ENCODE measurements around the gene PGS1. TPM values are rescaled to one million over a fixed set of nuclear protein-coding genes. Genes with fewer than 3 reads are reported as not detected.
A peak's percentile ranks its signal among the peaks of the same experiment; 100 is the strongest.

Gene PGS1
- total and polyA plus RNA-seq, 2 of the 8 experiments (the other 6 are each of a cell fraction or from before 2014, with no cell fraction given) = 46.7 to 60.0 TPM

DNA sequence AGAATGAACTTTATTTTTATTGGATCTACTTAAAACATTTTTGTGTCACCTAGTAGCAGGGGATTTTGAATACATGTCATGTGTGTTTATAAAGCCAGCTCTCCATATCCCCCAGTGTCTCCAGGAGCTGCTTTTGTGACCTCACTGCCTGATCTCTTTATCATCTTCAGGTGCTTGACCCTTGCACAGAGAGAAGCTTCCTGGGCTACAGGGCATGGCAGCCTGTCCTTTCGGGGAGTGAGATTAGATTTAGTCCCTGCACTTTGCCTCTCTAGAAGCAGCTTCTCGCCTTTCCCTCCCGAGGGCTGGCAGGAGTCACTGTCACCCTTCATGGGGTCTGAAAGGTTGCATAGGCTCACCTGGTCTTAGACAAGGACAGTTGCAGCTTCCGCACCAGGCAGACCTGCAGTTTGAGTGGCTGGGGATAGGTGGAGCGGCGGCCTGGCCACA is 42.7 kb downstream of the PGS1 start:
- peak overlapping the region; percentile 65; the same call in 1 of the 2 replicates for H4K8ac ChIP-seq (ENCODE audit: extremely low read depth, insufficient read depth, low read length)
- no peak overlapping the region for H2BK120ac ChIP-seq (replicated peaks; ENCODE audit: low read depth, low read length)
- H3K4me2 ChIP-seq (ENCODE audit: insufficient read depth in 1 of 2, low read depth in 2 of 2, low read length in 2 of 2) = no peak overlapping the region
- H3K4me1 ChIP-seq (replicated peaks in 1 of 4; ENCODE audit: control insufficient read depth in 3 of 4, insufficient read depth in 4 of 4, low read length in 3 of 4) = peaks cover 0 to 7% (median 0%) of the 10 kb centered on the region in 4 experiments; a peak in 3 of 7 replicates
- no peak for FAIRE-seq
- H2BK20ac ChIP-seq (ENCODE audit: low read length) = no peak overlapping the region
- no peak overlapping the region for H3K14ac ChIP-seq (ENCODE audit: insufficient read length)
- H3K4ac ChIP-seq (replicated peaks; ENCODE audit: insufficient read length, low read depth, low read length) = no peak overlapping the region
- H3K79me1 ChIP-seq (ENCODE audit: low read depth, low read length) = peaks cover 4% of the 10 kb centered on the region
- no peak overlapping the region for H4K91ac ChIP-seq (replicated peaks; ENCODE audit: insufficient read length, low read length)
- no peaks in the 10 kb centered on the region for H3K27me3 ChIP-seq (replicated peaks in 1 of 4; ENCODE audit: control insufficient read depth in 3 of 4, extremely low read depth in 1 of 4, insufficient read depth in 3 of 4, low read length in 3 of 4)
- no peak for DNase-seq (ENCODE audit: low read depth in 1 of 2, low spot score in 2 of 2)
- no peak overlapping the region for H2BK15ac ChIP-seq (ENCODE audit: low read length)
- peaks cover 9 to 46% (median 26%) of the 10 kb centered on the region in 4 experiments; a peak in 7 of 8 replicates for H3K36me3 ChIP-seq (ENCODE audit: control insufficient read depth in 2 of 4, insufficient read depth in 4 of 4, low read length in 3 of 4)
- H2BK5ac ChIP-seq (ENCODE audit: low read depth, low read length) = peak overlapping the region; percentile 63; the same call in 1 of the 2 replicates
- H3K9ac ChIP-seq (replicated peaks in 1 of 4; ENCODE audit: extremely low read depth in 1 of 4, low read depth in 3 of 4, low read length in 3 of 4) = no peak overlapping the region
- H2BK12ac ChIP-seq (ENCODE audit: low read depth, low read length) = no peak overlapping the region
- no peak overlapping the region for H4K5ac ChIP-seq (ENCODE audit: insufficient read length, low read depth, low read length)
- 93% methylated on average over 6 of the region's 6 CpGs; no CpG with 5 or more reads in 1 of the 2 experiments for WGBS, 2 experiments (ENCODE audit: extremely low coverage in 1 of 2, insufficient coverage in 1 of 2, insufficient read length in 1 of 2, insufficient replicate concordance in 2 of 2, low coverage in 1 of 2, low lambda C conversion rate in 2 of 2, missing lambda C conversion rate in 1 of 2)
- peaks cover 7 to 10% of the 10 kb centered on the region in 2 experiments for H4K20me1 ChIP-seq (replicated peaks in 1 of 2; ENCODE audit: control insufficient read depth in 1 of 2, insufficient read depth in 2 of 2, low read length in 2 of 2)
- H3K79me2 ChIP-seq (ENCODE audit: control insufficient read depth in 1 of 2, insufficient read depth in 2 of 2, low read length in 2 of 2) = peaks cover 0 to 14% of the 10 kb centered on the region in 2 experiments; a peak in 2 of 4 replicates
- ChIA-PET CTCF (ENCODE audit: partially characterized antibody) (interaction anchor here (0.7 to 13.7 kb wide), 35 partner anchors 11 to 1765 kb away, joined by 3 to 257 read pairs (median 5); partner anchors contain the start of gene SOCS3), POLR2A (ENCODE audit: partially characterized antibody) (interaction anchor here (0.7 to 2.2 kb wide), 10 partner anchors 9 to 167 kb away, joined by 3 to 10 read pairs (median 4); no protein-coding TSS in a partner anchor)
- H3K27ac ChIP-seq (ENCODE audit: low read depth, low read length) = no peak overlapping the region
- no peak overlapping the region for H2AK5ac ChIP-seq (ENCODE audit: low read depth, low read length)
- TF ChIP-seq BCL11A (IDR thresholded peaks at IDR 0.05; ENCODE audit: low read depth in 2 of 2, low read length in 2 of 2) = no peak
- TF ChIP-seq RAD21 (IDR thresholded peaks at IDR 0.05 in 1 of 2, conservative IDR thresholded peaks at IDR 0.05 in 1 of 2; ENCODE audit: low read depth in 2 of 2, low read length in 2 of 2) = no peak
- H3K23ac ChIP-seq (ENCODE audit: insufficient read length) = no peak overlapping the region
- no peak overlapping the region for H2AFZ ChIP-seq (ENCODE audit: low read length)
- no peaks in the 10 kb centered on the region; the same call in 1 of the 2 replicates for H3K23me2 ChIP-seq (ENCODE audit: low read depth, low read length)
- no peak overlapping the region for H3K4me3 ChIP-seq (ENCODE audit: extremely low read depth in 1 of 4, insufficient read depth in 2 of 4, low read depth in 3 of 4, low read length in 4 of 4)
- no peak overlapping the region for H3K18ac ChIP-seq (ENCODE audit: extremely low read depth, low read length)
- no peak overlapping the region for H3K56ac ChIP-seq (replicated peaks; ENCODE audit: insufficient read length, low read depth, low read length)
- no peaks in the 10 kb centered on the region for H3K9me3 ChIP-seq (ENCODE audit: insufficient read depth in 2 of 2, low read depth in 1 of 2, low read length in 1 of 2)
